Gastroesophageal sphincter (tissue), 3 donors: ENCODE results near the gene MYCN.

Experiments used
- CTCF ChIP-seq, 4 experiments: fragments of 200-600 bp in 2 of 4; fragments of 450-650 bp in 2 of 4; sonication (generic) in 1 of 4; IDR thresholded peaks; one replicate each; pipeline ENCODE4 v1.5.1; 2017 to 2019; ENCODE audit warnings: antibody characterized with exemption in 4 of 4, mild to moderate bottlenecking in 2 of 4, moderate library complexity in 2 of 4
- EP300 ChIP-seq: sonication (generic); formaldehyde crosslinking; IDR thresholded peaks from one replicate; pipeline ENCODE4 v1.6.1; 2017; ENCODE audit warnings: antibody characterized with exemption, mild to moderate bottlenecking
- POLR2A ChIP-seq, 2 donors: fragments of 450-650 bp; IDR thresholded peaks; one replicate each; pipeline ENCODE4 v1.6.1; 2017; ENCODE audit warnings: antibody characterized with exemption in 2 of 2, mild to moderate bottlenecking in 2 of 2, moderate library complexity in 1 of 2
- POLR2AphosphoS5 ChIP-seq: sonication (generic); formaldehyde crosslinking; IDR thresholded peaks from one replicate; pipeline ENCODE4 v1.6.1; 2017; ENCODE audit warnings: antibody characterized with exemption

- no peak for TF ChIP-seq CTCF (IDR thresholded peaks at IDR 0.05)
- TF ChIP-seq EP300, result no peak
- no peak for TF ChIP-seq POLR2A (IDR thresholded peaks at IDR 0.05)
- TF ChIP-seq POLR2AphosphoS5, result no peak
These were observed 38.6 kb upstream of the MYCN start for GRCh38 chr2:15901808-15902130.
